ENCODE measurements around the gene NLRX1. TPM values are rescaled to one million over a fixed set of nuclear protein-coding genes. Genes with fewer than 3 reads are reported as not detected.

Gene NLRX1
- total RNA-seq, 1 experiment from 2014 or later, result 21.4 TPM

- H3K9ac ChIP-seq (ENCODE audit: low read length), result no peak overlapping the region
- H3K36me3 ChIP-seq (ENCODE audit: control insufficient read depth in 1 of 2, insufficient read depth in 2 of 2, low read length in 2 of 2), result peaks cover 0 to 2% of the 10 kb centered on the region in 2 experiments; a peak in 1 of 4 replicates
- ChIA-PET POLR2A (no interaction called here), RAD21 (ENCODE audit: low non-redundant PET in 1 of 2, low total read pairs in 2 of 2, uncharacterized antibody in 2 of 2, unreplicated experiment in 2 of 2) (interaction anchor here in 1 of 2 experiments (0.5 kb wide), 1 partner anchor 163 kb away, joined by 7 read pairs; no protein-coding TSS in a partner anchor), CTCF (interaction anchor here (1.1 kb wide), 1 partner anchor 109 kb away, joined by 3 read pairs; no protein-coding TSS in a partner anchor)
- no peak for ATAC-seq
- peaks cover 60% of the 10 kb centered on the region for H3K79me2 ChIP-seq (ENCODE audit: insufficient read depth, low read length)
- DNase-seq (ENCODE audit: low read depth, low spot score), result no peak
- no peaks in the 10 kb centered on the region for H4K20me1 ChIP-seq (ENCODE audit: insufficient read depth)
- no peak overlapping the region for H3K27ac ChIP-seq (ENCODE audit: low read depth, low read length)
- intact Hi-C loops (cut with micrococcal nuclease), result no loop called here
- H3K9me2 ChIP-seq (ENCODE audit: insufficient read depth), result no peaks in the 10 kb centered on the region
- H3K4me3 ChIP-seq (replicated peaks in 1 of 2; ENCODE audit: low read depth in 1 of 2, low read length in 2 of 2), result no peak overlapping the region
- H3K27me3 ChIP-seq (ENCODE audit: insufficient read depth, low read length), result no peaks in the 10 kb centered on the region
- TF ChIP-seq ELF1 (IDR thresholded peaks at IDR 0.05; ENCODE audit: borderline replicate concordance, low read depth) (no peak), ATF3 (IDR thresholded peaks at IDR 0.05) (no peak), YY1 (IDR thresholded peaks at IDR 0.05; ENCODE audit: extremely low read depth, insufficient replicate concordance, low read depth, low read length) (no peak), CBX3 (IDR thresholded peaks at IDR 0.05; ENCODE audit: low read depth) (no peak), RAD21 (IDR thresholded peaks at IDR 0.05; ENCODE audit: low read depth) (no peak)
- peaks cover 0 to 3% of the 10 kb centered on the region in 2 experiments; a peak in 1 of 4 replicates for H3K4me1 ChIP-seq (ENCODE audit: control insufficient read depth in 1 of 2, insufficient read depth in 2 of 2, low read length in 2 of 2)
- no peak overlapping the region for H2AFZ ChIP-seq (ENCODE audit: low read depth, low read length, poor library complexity, severe bottlenecking)
- no peaks in the 10 kb centered on the region for H3K9me3 ChIP-seq (ENCODE audit: control insufficient read depth in 1 of 2, insufficient read depth in 1 of 2, low read depth in 1 of 2, low read length in 2 of 2)
- H3K4me2 ChIP-seq (ENCODE audit: low read length), result no peak overlapping the region
- no TSS peak for BruUV-seq (replicated peaks)
Measured at GRCh38 chr11:119229288-119229672, 60.8 kb downstream of the NLRX1 start.

- H3K4me2 ChIP-seq (ENCODE audit: low read length), result no peak overlapping the region
- peaks cover 55% of the 10 kb centered on the region for H3K79me2 ChIP-seq (ENCODE audit: insufficient read depth, low read length)
- H3K27me3 ChIP-seq (ENCODE audit: insufficient read depth, low read length), result no peaks in the 10 kb centered on the region
- no peak overlapping the region for H3K4me3 ChIP-seq (replicated peaks in 1 of 2; ENCODE audit: low read depth in 1 of 2, low read length in 2 of 2)
- no peak overlapping the region for H2AFZ ChIP-seq (ENCODE audit: low read depth, low read length, poor library complexity, severe bottlenecking)
- no peaks in the 10 kb centered on the region for H3K9me2 ChIP-seq (ENCODE audit: insufficient read depth)
- DNase-seq (ENCODE audit: low read depth, low spot score) (no peak), ATAC-seq (no peak)
- H3K9ac ChIP-seq (ENCODE audit: low read length), result no peak overlapping the region
- peaks cover 0 to 2% of the 10 kb centered on the region in 2 experiments; a peak in 1 of 4 replicates for H3K36me3 ChIP-seq (ENCODE audit: control insufficient read depth in 1 of 2, insufficient read depth in 2 of 2, low read length in 2 of 2)
- POLR2A ChIA-PET, result no interaction called here
- no peak for TF ChIP-seq CEBPB (IDR thresholded peaks at IDR 0.05; ENCODE audit: low read depth)
- no peak for TF ChIP-seq JUND (IDR thresholded peaks at IDR 0.05)
- no peak for TF ChIP-seq MAX (IDR thresholded peaks at IDR 0.05)
- TF ChIP-seq YY1 (IDR thresholded peaks at IDR 0.05; ENCODE audit: extremely low read depth, insufficient replicate concordance, low read depth, low read length), result no peak
- TF ChIP-seq POLR2A (IDR thresholded peaks at IDR 0.05; ENCODE audit: borderline replicate concordance, extremely low read depth, insufficient read depth, insufficient read length), result no peak
- no peak for TF ChIP-seq FOSL1 (IDR thresholded peaks at IDR 0.05; ENCODE audit: low read depth)
- no peak for TF ChIP-seq SIN3A (IDR thresholded peaks at IDR 0.05; ENCODE audit: low read depth)
- TF ChIP-seq ZFX (IDR thresholded peaks at IDR 0.05), result no peak
- no peak for TF ChIP-seq SRF (IDR thresholded peaks at IDR 0.05; ENCODE audit: low read depth)
- TF ChIP-seq RAD21 (IDR thresholded peaks at IDR 0.05; ENCODE audit: low read depth), result no peak
- no peak for TF ChIP-seq CBX3 (IDR thresholded peaks at IDR 0.05; ENCODE audit: low read depth)
- TF ChIP-seq EZH2 (IDR thresholded peaks at IDR 0.05), result no peak
- no peak for TF ChIP-seq EGR1 (IDR thresholded peaks at IDR 0.05; ENCODE audit: low read depth)
- TF ChIP-seq ZNF274 (IDR thresholded peaks at IDR 0.05; ENCODE audit: low read depth, low read length), result no peak
- no peak for TF ChIP-seq TCF7L2 (IDR thresholded peaks at IDR 0.05; ENCODE audit: borderline replicate concordance, extremely low read depth, insufficient read depth, insufficient read length)
- TF ChIP-seq ATF3 (IDR thresholded peaks at IDR 0.05), result no peak
- TF ChIP-seq SP1 (IDR thresholded peaks at IDR 0.05; ENCODE audit: low read depth), result no peak
- TF ChIP-seq POLR2AphosphoS5 (IDR thresholded peaks at IDR 0.05; ENCODE audit: low read depth, low read length), result no peak
- no peak for TF ChIP-seq ELF1 (IDR thresholded peaks at IDR 0.05; ENCODE audit: borderline replicate concordance, low read depth)
- TF ChIP-seq ZBTB33 (IDR thresholded peaks at IDR 0.05; ENCODE audit: extremely low read depth, insufficient replicate concordance, low read length), result no peak
- no peaks in the 10 kb centered on the region for H3K9me3 ChIP-seq (ENCODE audit: control insufficient read depth in 1 of 2, insufficient read depth in 1 of 2, low read depth in 1 of 2, low read length in 2 of 2)
- no peaks in the 10 kb centered on the region for H4K20me1 ChIP-seq (ENCODE audit: insufficient read depth)
- RAD21 ChIA-PET (ENCODE audit: low non-redundant PET in 1 of 2, low total read pairs in 2 of 2, uncharacterized antibody in 2 of 2, unreplicated experiment in 2 of 2), result no interaction called here
- CTCF ChIA-PET, result interaction anchor here (1.1 kb wide), 1 partner anchor 109 kb away, joined by 3 read pairs; no protein-coding TSS in a partner anchor
- no peak overlapping the region for H3K27ac ChIP-seq (ENCODE audit: low read depth, low read length)
- intact Hi-C loops (cut with micrococcal nuclease), result loop anchor here (5.0 kb wide), 1 partner anchor 38 kb away; no protein-coding TSS in a partner anchor
- peaks cover 0 to 3% of the 10 kb centered on the region in 2 experiments; a peak in 1 of 4 replicates for H3K4me1 ChIP-seq (ENCODE audit: control insufficient read depth in 1 of 2, insufficient read depth in 2 of 2, low read length in 2 of 2)
- BruUV-seq (replicated peaks), result no TSS peak
Measured at GRCh38 chr11:119229741-119230140, 61.2 kb downstream of the NLRX1 start.

Data from HCT116 (cell line).